HepG2 (cell line): ENCODE results near the gene ESRRG. TPM values are rescaled to one million over a fixed set of nuclear protein-coding genes. Genes with fewer than 3 reads are reported as not detected.

Experiments
- ATAC-seq: fragments of 200-7000 bp; cut with Tn5 transposase; 3 replicates; pipeline ENCODE4 v1.9.1; 2020; ENCODE audit warnings: mild to moderate bottlenecking, moderate library complexity
- BruUV-seq: library from RNA; stranded (reverse); fragments of 400-500 nt; replicated peaks from 2 replicates; lab custom pipeline; 2021; lab: Mats Ljungman, UMichigan
- CTCF ChIA-PET: fragments of 300-600 bp; formaldehyde crosslinking; extraction: SDS; loops from one replicate; lab custom pipeline; 2021; ENCODE audit warnings: low total read pairs, inconsistent platforms, low intra/inter-chr PET ratio; lab: Yijun Ruan, JAX
- POLR2A ChIA-PET: fragments of 350-600 bp; sonication (Branson Sonifier 250); formaldehyde crosslinking; loops from one replicate; lab custom pipeline; 2020; ENCODE audit warnings: antibody characterized with exemption, inconsistent platforms; lab: Yijun Ruan, JAX
- DNase-seq: peaks from one replicate; pipeline ENCODE4 v3.0.0-alpha.2; 2015; ENCODE audit warnings: low spot score
- FAIRE-seq: peaks from 3 replicates; lab custom pipeline; 2011; peaks lifted over from hg19 to GRCh38; lab: Jason Lieb, UNC
- H2AFZ ChIP-seq: one replicate; pipeline ENCODE4 v1.6.1; 2011; ENCODE audit warnings: low read length, inconsistent platforms
- H3K27ac ChIP-seq: fragments of 300-600 bp; 3 replicates; pipeline ENCODE4 v1.8.0; 2011; ENCODE audit warnings: mixed run types, mild to moderate bottlenecking, mixed read lengths, low read length, inconsistent platforms; ENCODE audit not compliant: insufficient read depth; ENCODE audit errors: extremely low read length
- H3K27me3 ChIP-seq, 2 experiments: fragments of 200-600 bp in 1 of 2; 2 replicates in 1 of 2; 3 replicates in 1 of 2; pipeline versions ENCODE4 v1.6.0 to v1.8.0; 2011; ENCODE audit warnings: low read length in 2 of 2, mild to moderate bottlenecking in 2 of 2, moderate library complexity in 2 of 2, inconsistent platforms in 1 of 2; ENCODE audit not compliant: insufficient read depth in 2 of 2, control insufficient read depth in 1 of 2
- H3K36me3 ChIP-seq, 2 experiments: fragments of 200-600 bp in 1 of 2; replicated peaks in 1 of 2; 2 replicates in 1 of 2; 3 replicates in 1 of 2; pipeline versions ENCODE4 v1.5.1 to v1.8.0; 2011; ENCODE audit warnings: low read length in 2 of 2, inconsistent platforms in 1 of 2; ENCODE audit not compliant: insufficient read depth in 2 of 2, control insufficient read depth in 1 of 2
- H3K4me1 ChIP-seq: 2 replicates; pipeline ENCODE4 v1.5.1; 2012; ENCODE audit warnings: low read length, inconsistent platforms; ENCODE audit not compliant: insufficient read depth
- H3K4me2 ChIP-seq: 2 replicates; pipeline ENCODE4 v1.6.0; 2011; ENCODE audit warnings: low read depth, low read length, inconsistent platforms
- H3K4me3 ChIP-seq, 3 experiments: fragments of 200-600 bp in 1 of 3; sonication (generic), shearing (Covaris generic) in 1 of 3; replicated peaks in 1 of 3; 2 replicates each; pipeline ENCODE4 v1.5.1; 2011 to 2016; ENCODE audit warnings: low read length in 3 of 3, inconsistent platforms in 2 of 3, low read depth in 2 of 3, mild to moderate bottlenecking in 2 of 3, control low read depth in 1 of 3, mixed read lengths in 1 of 3; ENCODE audit not compliant: insufficient read depth in 1 of 3
- H3K79me2 ChIP-seq: one replicate; pipeline ENCODE4 v1.6.1; 2011; ENCODE audit warnings: low read length, inconsistent platforms; ENCODE audit not compliant: insufficient read depth
- H3K9ac ChIP-seq: 2 replicates; pipeline ENCODE4 v1.6.0; 2011; ENCODE audit warnings: mild to moderate bottlenecking, low read depth, low read length, inconsistent platforms; ENCODE audit not compliant: insufficient read depth
- H3K9me3 ChIP-seq: 2 replicates; pipeline ENCODE4 v1.5.1; 2012; ENCODE audit warnings: mild to moderate bottlenecking, low read length
- H4K20me1 ChIP-seq: 2 replicates; pipeline ENCODE4 v1.6.0; 2011; ENCODE audit warnings: inconsistent platforms, mild to moderate bottlenecking, low read length, moderate library complexity; ENCODE audit not compliant: insufficient read depth
- HMGA1 ChIP-seq: sonication (generic); formaldehyde crosslinking; conservative IDR thresholded peaks from 2 replicates; pipeline ENCODE4 v1.4.0; 2020; ENCODE audit warnings: missing genetic modification reagents
- IRX3 ChIP-seq: sonication (generic); formaldehyde crosslinking; IDR thresholded peaks from 2 replicates; pipeline ENCODE4 v1.8.1; 2023; ENCODE audit warnings: mild to moderate bottlenecking, low read depth, missing genetic modification reagents, borderline replicate concordance
- KDM5B ChIP-seq: sonication (generic); formaldehyde crosslinking; IDR thresholded peaks from 2 replicates; pipeline ENCODE4 v1.4.0; 2020; ENCODE audit warnings: missing genetic modification reagents, mild to moderate bottlenecking, borderline replicate concordance
- SCMH1 ChIP-seq: sonication (generic); formaldehyde crosslinking; IDR thresholded peaks from 2 replicates; pipeline ENCODE4 v1.9.0; 2021; ENCODE audit warnings: missing genetic modification reagents, mild to moderate bottlenecking, borderline replicate concordance
- YY1 ChIP-seq: IDR thresholded peaks from 2 replicates; pipeline ENCODE4 v1.6.1; 2011; ENCODE audit warnings: low read length, low read depth, moderate library complexity, mild to moderate bottlenecking; ENCODE audit not compliant: insufficient read depth, insufficient replicate concordance
- ZNF3 ChIP-seq: IDR thresholded peaks from 2 replicates; pipeline ENCODE4 v1.7.0; 2017; ENCODE audit warnings: inconsistent platforms
- in situ Hi-C: cut with HindIII; loops from 2 replicates; pipeline ENCODE4 v1.10.0; 2017; ENCODE audit warnings: low pct_unique_long_range_greater_than_20kb; ENCODE audit not compliant: extremely low pct_ligation_motif_present
- intact Hi-C: fragments of 100-400 bp; cut with micrococcal nuclease; formaldehyde crosslinking; loops from one replicate; pipeline ENCODE4 v1.10.0; 2022; ENCODE audit not compliant: unreplicated experiment
- polyA plus RNA-seq, 8 experiments: library from polyadenylated mRNA; depleted of rRNA in 3 of 8; stranded (reverse) in 7 of 8; unstranded in 1 of 8; fragments of >200 nt; fragmentation: Illumina TruSeq in 4 of 8; extraction: Trizol in 4 of 8; gene quantifications; 2 replicates each; pipeline versions ENCODE4 v1.2.1 to v1.2.3, GENCODE V29; 2011 to 2016; ENCODE audit warnings: low read depth in 4 of 8, missing spikeins in 1 of 8, mixed read lengths in 1 of 8; ENCODE audit not compliant: insufficient read depth in 1 of 8
- total RNA-seq, 5 experiments: library from RNA; depleted of rRNA; stranded (reverse); fragments of >200 nt; fragmentation: Illumina TruSeq; extraction: Trizol; gene quantifications; 2 replicates each; pipeline ENCODE4 v1.2.3, GENCODE V29; 2016; ENCODE audit warnings: low read depth in 1 of 5
- TF ChIP-seq, protein P1 (sequence below): fragments of 450-650 bp; IDR thresholded peaks from 2 replicates; pipeline ENCODE4 v1.6.1; 2017; ENCODE audit warnings: mild to moderate bottlenecking

Gene ESRRG
- total and polyA plus RNA-seq, 2 of the 13 experiments (the other 11 are each of a cell fraction or from before 2014, with no cell fraction given): not detected

DNA sequence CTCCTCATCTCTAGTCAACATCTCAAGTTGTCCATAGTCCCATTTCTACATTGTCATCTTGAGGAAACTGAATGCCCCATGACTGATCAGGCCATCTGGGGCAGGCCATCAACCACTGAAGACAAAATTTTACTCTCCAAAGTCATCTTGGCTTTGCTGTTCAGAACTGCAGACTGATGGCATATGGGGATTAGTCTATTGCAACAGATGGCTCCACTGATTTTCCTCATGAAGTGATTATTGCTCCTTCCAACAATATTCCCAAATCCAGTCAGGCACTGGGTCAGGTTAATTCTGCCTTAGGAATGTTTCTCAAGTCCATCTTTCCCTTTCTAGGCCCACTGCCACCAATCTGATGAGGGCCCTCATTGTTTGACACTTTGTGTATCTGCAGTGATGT lies 101.7 kb downstream of the ESRRG start:
- H3K4me1 ChIP-seq: no peaks in the 10 kb centered on the region
- in situ Hi-C loops (no loop called here), intact Hi-C loops (no loop called here)
- BruUV-seq: no TSS peak
- no peaks in the 10 kb centered on the region for H3K36me3 ChIP-seq
- H3K9me3 ChIP-seq: no peaks in the 10 kb centered on the region
- H2AFZ ChIP-seq: no peak overlapping the region
- no peak overlapping the region for H3K4me3 ChIP-seq
- H3K9ac ChIP-seq: no peak overlapping the region
- no peaks in the 10 kb centered on the region for H3K27me3 ChIP-seq
- DNase-seq (no peak), FAIRE-seq (no peak), ATAC-seq (no peak)
- no peaks in the 10 kb centered on the region for H4K20me1 ChIP-seq
- no peak overlapping the region for H3K4me2 ChIP-seq
- no peak overlapping the region for H3K27ac ChIP-seq
- TF ChIP-seq HMGA1 (CRISPR knock-in tag): no peak
- TF ChIP-seq SCMH1 (CRISPR knock-in tag): no peak
- TF ChIP-seq YY1: no peak
- TF ChIP-seq, protein P1, sequence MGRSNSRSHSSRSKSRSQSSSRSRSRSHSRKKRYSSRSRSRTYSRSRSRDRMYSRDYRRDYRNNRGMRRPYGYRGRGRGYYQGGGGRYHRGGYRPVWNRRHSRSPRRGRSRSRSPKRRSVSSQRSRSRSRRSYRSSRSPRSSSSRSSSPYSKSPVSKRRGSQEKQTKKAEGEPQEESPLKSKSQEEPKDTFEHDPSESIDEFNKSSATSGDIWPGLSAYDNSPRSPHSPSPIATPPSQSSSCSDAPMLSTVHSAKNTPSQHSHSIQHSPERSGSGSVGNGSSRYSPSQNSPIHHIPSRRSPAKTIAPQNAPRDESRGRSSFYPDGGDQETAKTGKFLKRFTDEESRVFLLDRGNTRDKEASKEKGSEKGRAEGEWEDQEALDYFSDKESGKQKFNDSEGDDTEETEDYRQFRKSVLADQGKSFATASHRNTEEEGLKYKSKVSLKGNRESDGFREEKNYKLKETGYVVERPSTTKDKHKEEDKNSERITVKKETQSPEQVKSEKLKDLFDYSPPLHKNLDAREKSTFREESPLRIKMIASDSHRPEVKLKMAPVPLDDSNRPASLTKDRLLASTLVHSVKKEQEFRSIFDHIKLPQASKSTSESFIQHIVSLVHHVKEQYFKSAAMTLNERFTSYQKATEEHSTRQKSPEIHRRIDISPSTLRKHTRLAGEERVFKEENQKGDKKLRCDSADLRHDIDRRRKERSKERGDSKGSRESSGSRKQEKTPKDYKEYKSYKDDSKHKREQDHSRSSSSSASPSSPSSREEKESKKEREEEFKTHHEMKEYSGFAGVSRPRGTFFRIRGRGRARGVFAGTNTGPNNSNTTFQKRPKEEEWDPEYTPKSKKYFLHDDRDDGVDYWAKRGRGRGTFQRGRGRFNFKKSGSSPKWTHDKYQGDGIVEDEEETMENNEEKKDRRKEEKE: no peak
- TF ChIP-seq IRX3 (CRISPR knock-in tag): no peak
- no peak for TF ChIP-seq KDM5B
- no peak for TF ChIP-seq ZNF3
- CTCF ChIA-PET: no interaction called here
- H3K79me2 ChIP-seq: no peaks in the 10 kb centered on the region
- POLR2A ChIA-PET: no interaction called here
